PC-9 (cell line): ENCODE data around the gene KLHL17. TPM values are rescaled to one million over a fixed set of nuclear protein-coding genes. Genes with fewer than 3 reads are reported as not detected.

Experiments
- BruUV-seq: library from RNA; stranded (reverse); fragments of 400-500 nt; replicated peaks from 2 replicates; lab custom pipeline; 2021; lab: Mats Ljungman, UMichigan
- CTCF ChIA-PET: fragments of 300-600 bp; sonication (Branson Sonifier 250); formaldehyde crosslinking; loops from one replicate; lab custom pipeline; 2022; ENCODE audit warnings: antibody characterized with exemption; lab: Charles Lee
- POLR2A ChIA-PET: fragments of 300-600 bp; sonication (Branson Sonifier 250); formaldehyde crosslinking; loops from one replicate; lab custom pipeline; 2022; ENCODE audit warnings: antibody characterized with exemption; ENCODE audit not compliant: unreplicated experiment; lab: Charles Lee
- DNase-seq, 2 experiments: peaks; one replicate each; pipeline versions ENCODE4 v3.0.0 to v3.0.0-alpha.2; 2015 to 2022; ENCODE audit warnings: mixed read lengths in 1 of 2
- H2AFZ ChIP-seq: fragments of 200-600 bp; sonication (generic); 2 replicates; pipeline ENCODE4 v1.8.1; 2017; ENCODE audit warnings: antibody characterized with exemption
- H3F3A ChIP-seq: fragments of 200-600 bp; sonication (generic); 2 replicates; pipeline ENCODE4 v1.8.1; 2017; ENCODE audit warnings: antibody characterized with exemption, mild to moderate bottlenecking, low read depth; ENCODE audit not compliant: insufficient read depth
- H3K27ac ChIP-seq: fragments of 200-600 bp; sonication (generic); 2 replicates; pipeline ENCODE4 v1.6.1; 2016; ENCODE audit warnings: mixed run types
- H3K27me3 ChIP-seq: fragments of 200-600 bp; sonication (generic); 2 replicates; pipeline ENCODE4 v1.6.1; 2016; ENCODE audit warnings: low read depth, mixed run types; ENCODE audit not compliant: insufficient read depth
- H3K36me3 ChIP-seq: fragments of 200-600 bp; sonication (generic); 2 replicates; pipeline ENCODE4 v1.6.1; 2016; ENCODE audit warnings: low read depth, mixed run types
- H3K4me1 ChIP-seq: fragments of 200-600 bp; sonication (generic); replicated peaks from 2 replicates; pipeline ENCODE4 v1.6.1; 2016; ENCODE audit warnings: mixed run types; ENCODE audit not compliant: insufficient read depth
- H3K4me2 ChIP-seq: fragments of 200-600 bp; sonication (generic); 2 replicates; pipeline ENCODE4 v1.6.1; 2017; ENCODE audit warnings: mixed run types
- H3K4me3 ChIP-seq: fragments of 200-600 bp; sonication (generic); 2 replicates; pipeline ENCODE4 v1.6.1; 2016; ENCODE audit warnings: mixed run types
- H3K79me2 ChIP-seq: fragments of 200-600 bp; sonication (generic); 2 replicates; pipeline ENCODE4 v1.6.1; 2017; ENCODE audit warnings: low read depth, mixed run types
- H3K9me2 ChIP-seq: fragments of 200-600 bp; sonication (generic); 2 replicates; pipeline ENCODE4 v1.8.1; 2017; ENCODE audit warnings: mild to moderate bottlenecking; ENCODE audit not compliant: insufficient read depth
- H3K9me3 ChIP-seq: fragments of 200-600 bp; sonication (generic); 2 replicates; pipeline ENCODE4 v1.8.1; 2016; ENCODE audit warnings: low read depth; ENCODE audit not compliant: insufficient read depth
- H4K20me1 ChIP-seq: fragments of 200-600 bp; sonication (generic); 2 replicates; pipeline ENCODE4 v1.8.1; 2017; ENCODE audit not compliant: insufficient read depth
- CTCF ChIP-seq: fragments of 200-600 bp; sonication (generic); conservative IDR thresholded peaks from 2 replicates; pipeline ENCODE4 v1.6.1; 2017; ENCODE audit warnings: mixed run types, antibody characterized with exemption, mild to moderate bottlenecking, moderate library complexity
- EZH2 ChIP-seq: fragments of 200-600 bp; sonication (generic); IDR thresholded peaks from 2 replicates; pipeline ENCODE4 v1.8.0; 2017; ENCODE audit warnings: antibody characterized with exemption, low read depth
- intact Hi-C: fragments of 100-400 bp; cut with micrococcal nuclease; formaldehyde crosslinking; loops from one replicate; pipeline ENCODE4 v1.10.0; 2022; ENCODE audit not compliant: unreplicated experiment
- total RNA-seq: library from RNA; stranded (reverse); gene quantifications from 2 replicates; pipeline ENCODE4 v1.2.3, GENCODE V29; 2021

Gene KLHL17
- total RNA-seq, 1 experiment from 2014 or later, result 22.7 TPM

GRCh38 chr1:954927-955326, 5.5 kb upstream of the KLHL17 start:
- Histone ChIP-seq H3K9me3 (no peaks in the 10 kb centered on the region), H4K20me1 (peaks cover 37% of the 10 kb centered on the region), H3K36me3 (0 out of 2 replicates have a peak, but pooled peaks cover 11% of the 10 kb centered on the region), H3F3A (no peaks in the 10 kb centered on the region), H3K27me3 (no peaks in the 10 kb centered on the region), H3K4me2 (no peak overlapping the region), H3K27ac (no peak overlapping the region), H2AFZ (no peak overlapping the region), H3K9me2 (no peaks in the 10 kb centered on the region), H3K79me2 (peaks cover 28% of the 10 kb centered on the region), H3K4me3 (no peak overlapping the region), H3K4me1 (peaks cover 9% of the 10 kb centered on the region)
- DNase-seq, result no peak
- BruUV-seq, result no TSS peak
- ChIA-PET POLR2A (no interaction called here), CTCF (no interaction called here)
- intact Hi-C loops, result no loop called here
- no peak for TF ChIP-seq EZH2
- no peak for TF ChIP-seq CTCF

- Histone ChIP-seq H2AFZ (no peak overlapping the region), H3K27ac (no peak overlapping the region), H3K4me3 (no peak overlapping the region), H3K36me3 (0 out of 2 replicates have a peak, but pooled peaks cover 11% of the 10 kb centered on the region), H3K9me2 (no peaks in the 10 kb centered on the region), H3K4me2 (no peak overlapping the region), H3K4me1 (peaks cover 9% of the 10 kb centered on the region), H3K79me2 (peaks cover 28% of the 10 kb centered on the region), H3K9me3 (no peaks in the 10 kb centered on the region), H4K20me1 (peaks cover 37% of the 10 kb centered on the region), H3F3A (no peaks in the 10 kb centered on the region), H3K27me3 (no peaks in the 10 kb centered on the region)
- TF ChIP-seq EZH2 (no peak), CTCF (no peak)
- DNase-seq, result no peak
- ChIA-PET CTCF (no interaction called here), POLR2A (no interaction called here)
- intact Hi-C loops, result no loop called here
- BruUV-seq, result no TSS peak
Measured at GRCh38 chr1:955474-955873, 4.9 kb upstream of the KLHL17 start.

GRCh38 chr1:956636-957035, 3.7 kb upstream of the KLHL17 start:
- POLR2A ChIA-PET, result no interaction called here
- Histone ChIP-seq H3K9me3 (no peaks in the 10 kb centered on the region), H4K20me1 (peaks cover 34% of the 10 kb centered on the region), H3K4me3 (no peak overlapping the region), H3F3A (no peaks in the 10 kb centered on the region), H3K4me2 (no peak overlapping the region; the same call in 1 of the 2 replicates), H3K4me1 (peaks cover 9% of the 10 kb centered on the region), H3K9me2 (no peaks in the 10 kb centered on the region), H3K36me3 (0 out of 2 replicates have a peak, but pooled peaks cover 7% of the 10 kb centered on the region), H2AFZ (no peak overlapping the region), H3K79me2 (peaks cover 28% of the 10 kb centered on the region), H3K27ac (no peak overlapping the region), H3K27me3 (no peaks in the 10 kb centered on the region)
- TF ChIP-seq CTCF (no peak), EZH2 (no peak)
- intact Hi-C loops, result no loop called here
- CTCF ChIA-PET, result no interaction called here
- BruUV-seq, result no TSS peak
- DNase-seq, result no peak
